ENCODE measurements around the gene HMOX1. TPM values are rescaled to one million over a fixed set of nuclear protein-coding genes. Genes with fewer than 3 reads are reported as not detected.

HMOX1 gene
- total and polyA plus RNA-seq, 2 donors (not counting 3 experiments of a cell fraction or from before 2014, with no cell fraction given), result 41.1 to 69.1 TPM

DNA sequence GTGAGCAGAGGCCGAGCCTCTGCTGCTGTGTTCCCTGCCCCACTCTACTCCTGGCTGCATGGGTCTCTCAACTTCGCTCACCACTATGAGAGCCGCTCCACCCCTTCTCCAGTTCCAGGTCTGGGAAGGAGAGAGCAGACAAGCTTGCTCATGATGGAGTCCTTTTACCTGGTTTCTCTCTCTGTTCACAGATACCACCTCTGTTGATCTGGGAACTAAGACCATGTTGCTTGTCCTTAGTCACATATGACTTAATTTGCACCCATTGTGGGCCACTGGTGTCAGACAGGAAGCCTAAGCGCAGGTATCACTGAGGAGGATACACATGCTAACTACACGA, 45.9 kb downstream of the HMOX1 start:
- intact Hi-C loops (cut with micrococcal nuclease) (no loop called here), dilution Hi-C loops (cut with MboI; ENCODE audit: extremely low pct_ligation_motif_present, low sequenced_read_pairs) (no loop called here)
- H4K20me1 ChIP-seq (replicated peaks; ENCODE audit: control insufficient read depth, extremely low read depth, insufficient read depth, low read length), result no peaks in the 10 kb centered on the region
- no peaks in the 10 kb centered on the region for H3K4me1 ChIP-seq (ENCODE audit: control insufficient read depth, extremely low read depth, insufficient read depth, low read length)
- H3K36me3 ChIP-seq (ENCODE audit: control insufficient read depth in 2 of 2, extremely low read depth in 1 of 2, insufficient read depth in 2 of 2, low read length in 2 of 2), result peaks cover 2 to 15% of the 10 kb centered on the region in 2 experiments
- no peaks in the 10 kb centered on the region for H3K9me3 ChIP-seq (replicated peaks; ENCODE audit: control insufficient read depth, insufficient read depth, low read length)
- POLR2A ChIA-PET, result no interaction called here
- H3K9ac ChIP-seq (replicated peaks; ENCODE audit: extremely low read depth, insufficient read depth, low read length), result no peak overlapping the region
- no peaks in the 10 kb centered on the region for H3K27me3 ChIP-seq (ENCODE audit: control insufficient read depth in 2 of 2, insufficient read depth in 2 of 2, low read length in 2 of 2)
- no peaks in the 10 kb centered on the region for H3K79me2 ChIP-seq (ENCODE audit: control insufficient read depth, insufficient read depth, low read length)
- H3K27ac ChIP-seq (ENCODE audit: insufficient read depth, low read depth, low read length), result no peak overlapping the region
- no peak overlapping the region for H3K4me2 ChIP-seq (ENCODE audit: insufficient read depth, low read length)
- DNase-seq (ENCODE audit: low read depth, low spot score) (no peak), FAIRE-seq (no peak)
- no TSS peak for BruUV-seq (replicated peaks)
- no peaks in the 10 kb centered on the region for H3K9me1 ChIP-seq (replicated peaks; ENCODE audit: control insufficient read depth, extremely low read depth, insufficient read depth, low read length)
- TF ChIP-seq EZH2 (IDR thresholded peaks at IDR 0.05; ENCODE audit: borderline replicate concordance, low read depth, low read length, severe bottlenecking) (no peak), MYC (IDR thresholded peaks at IDR 0.05; ENCODE audit: low read depth, low read length) (no peak), POLR2A (IDR thresholded peaks at IDR 0.05; ENCODE audit: low read depth, low read length) (no peak), FOS (IDR thresholded peaks at IDR 0.05; ENCODE audit: borderline replicate concordance, insufficient read depth, low read length) (no peak), POLR2AphosphoS5 (IDR thresholded peaks at IDR 0.05; ENCODE audit: insufficient read depth, low read depth, low read length) (no peak), JUN (IDR thresholded peaks at IDR 0.05; ENCODE audit: borderline replicate concordance, insufficient read depth, insufficient read length, low read depth) (no peak), GATA2 (IDR thresholded peaks at IDR 0.05; ENCODE audit: insufficient read depth, insufficient read length, low read depth, low read length) (no peak)
- TF ChIP-seq, protein P1, sequence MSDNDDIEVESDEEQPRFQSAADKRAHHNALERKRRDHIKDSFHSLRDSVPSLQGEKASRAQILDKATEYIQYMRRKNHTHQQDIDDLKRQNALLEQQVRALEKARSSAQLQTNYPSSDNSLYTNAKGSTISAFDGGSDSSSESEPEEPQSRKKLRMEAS (IDR thresholded peaks at IDR 0.05; ENCODE audit: insufficient read depth, insufficient read length), result no peak
- TF ChIP-seq, protein P2, sequence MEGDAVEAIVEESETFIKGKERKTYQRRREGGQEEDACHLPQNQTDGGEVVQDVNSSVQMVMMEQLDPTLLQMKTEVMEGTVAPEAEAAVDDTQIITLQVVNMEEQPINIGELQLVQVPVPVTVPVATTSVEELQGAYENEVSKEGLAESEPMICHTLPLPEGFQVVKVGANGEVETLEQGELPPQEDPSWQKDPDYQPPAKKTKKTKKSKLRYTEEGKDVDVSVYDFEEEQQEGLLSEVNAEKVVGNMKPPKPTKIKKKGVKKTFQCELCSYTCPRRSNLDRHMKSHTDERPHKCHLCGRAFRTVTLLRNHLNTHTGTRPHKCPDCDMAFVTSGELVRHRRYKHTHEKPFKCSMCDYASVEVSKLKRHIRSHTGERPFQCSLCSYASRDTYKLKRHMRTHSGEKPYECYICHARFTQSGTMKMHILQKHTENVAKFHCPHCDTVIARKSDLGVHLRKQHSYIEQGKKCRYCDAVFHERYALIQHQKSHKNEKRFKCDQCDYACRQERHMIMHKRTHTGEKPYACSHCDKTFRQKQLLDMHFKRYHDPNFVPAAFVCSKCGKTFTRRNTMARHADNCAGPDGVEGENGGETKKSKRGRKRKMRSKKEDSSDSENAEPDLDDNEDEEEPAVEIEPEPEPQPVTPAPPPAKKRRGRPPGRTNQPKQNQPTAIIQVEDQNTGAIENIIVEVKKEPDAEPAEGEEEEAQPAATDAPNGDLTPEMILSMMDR (IDR thresholded peaks at IDR 0.05; ENCODE audit: extremely low read depth in 1 of 2, insufficient read depth in 1 of 2, low read depth in 1 of 2, low read length in 2 of 2), result no peak
- no peak overlapping the region for H2AFZ ChIP-seq (ENCODE audit: low read depth, low read length)
- H3K4me3 ChIP-seq (replicated peaks in 1 of 3; ENCODE audit: insufficient read depth in 1 of 3, low read depth in 1 of 3, low read length in 3 of 3), result no peak overlapping the region
- CTCF ChIA-PET, result interaction anchor here (1.0 to 9.4 kb wide), 4 partner anchors 23 to 156 kb away, joined by 3 to 196 read pairs (median 10); no protein-coding TSS in a partner anchor

All from endothelial cell of umbilical vein (primary cell).